Measurements from ENCODE around the gene SPTLC1. TPM values are rescaled to one million over a fixed set of nuclear protein-coding genes. Genes with fewer than 3 reads are reported as not detected.

SPTLC1 gene
- total RNA-seq, 2 donors from 2014 or later: 40.6 to 41.8 TPM

- peak; percentile 23 for DNase-seq (ENCODE audit: low spot score)
- Histone ChIP-seq H3K9me3 (no peaks in the 10 kb centered on the region), H3K27ac (no peak overlapping the region), H3K27me3 (no peaks in the 10 kb centered on the region), H3K4me1 (no peaks in the 10 kb centered on the region), H3K36me3 (no peaks in the 10 kb centered on the region), H3K4me3 (no peak overlapping the region)
- no peak for TF ChIP-seq CTCF (IDR thresholded peaks at IDR 0.05)
These were observed 122.7 kb downstream of the SPTLC1 start for GRCh38 chr9:91992461-91993041.

GRCh38 chr9:91991721-91992341, 123.4 kb downstream of the SPTLC1 start:
- no peaks in the 10 kb centered on the region for H3K36me3 ChIP-seq
- no peaks in the 10 kb centered on the region for H3K4me1 ChIP-seq
- no peaks in the 10 kb centered on the region for H3K9me3 ChIP-seq
- DNase-seq (ENCODE audit: low spot score): peak; percentile 47
- no peak for TF ChIP-seq CTCF (IDR thresholded peaks at IDR 0.05)
- H3K27ac ChIP-seq: no peak overlapping the region
- H3K27me3 ChIP-seq: no peaks in the 10 kb centered on the region
- H3K4me3 ChIP-seq: no peak overlapping the region

GRCh38 chr9:91986248-91986647, 129.0 kb downstream of the SPTLC1 start:
- TF ChIP-seq CTCF (IDR thresholded peaks at IDR 0.05): no peak
- Histone ChIP-seq H3K27me3 (no peaks in the 10 kb centered on the region), H3K4me1 (no peaks in the 10 kb centered on the region), H3K9me3 (no peaks in the 10 kb centered on the region), H3K36me3 (no peaks in the 10 kb centered on the region), H3K27ac (no peak overlapping the region), H3K4me3 (no peak overlapping the region)
- no peak for DNase-seq (ENCODE audit: low spot score)

- no peak for DNase-seq (ENCODE audit: low spot score)
- H3K4me1 ChIP-seq: no peaks in the 10 kb centered on the region
- H3K27ac ChIP-seq: no peak overlapping the region
- no peak for TF ChIP-seq CTCF (IDR thresholded peaks at IDR 0.05)
- H3K27me3 ChIP-seq: no peaks in the 10 kb centered on the region
- H3K9me3 ChIP-seq: no peaks in the 10 kb centered on the region
- no peaks in the 10 kb centered on the region for H3K36me3 ChIP-seq
- H3K4me3 ChIP-seq: no peak overlapping the region
These were observed 129.5 kb downstream of the SPTLC1 start for GRCh38 chr9:91985692-91986091.

Other genes with a start within 250 kb of the SPTLC1 start
- gene ROR2, start 165.2 kb downstream of the SPTLC1 start, total RNA-seq: 10 to 100 TPM; 21.8 to 28.5 TPM
- 10 to 100 TPM; 40.1 to 55.1 TPM for gene IARS1, start 178.3 kb upstream of the SPTLC1 start, total RNA-seq
- gene NOL8, start 209.9 kb upstream of the SPTLC1 start, total RNA-seq: 10 to 100 TPM; 11.4 to 12.3 TPM
- gene CENPP, start 210.5 kb upstream of the SPTLC1 start, total RNA-seq: 1 to 10 TPM; 1.1 to 1.2 TPM

Data from right atrium auricular region (tissue), 2 donors.